Stimulated activated CD4-positive, alpha-beta T cell treated with anti-CD3 and anti-CD28 coated beads, Interleukin-12 subunit alpha, Interleukin-12 subunit beta, amount 100 ng/mL, for 48 hours (primary cell): ENCODE data around the gene EGFLAM.

Experiments used
- DNase-seq, 3 donors: peaks; one replicate each; pipeline ENCODE4 v3.0.0-alpha.2; 2020; ENCODE audit warnings: low read depth in 2 of 3, low spot score in 1 of 3

The EGFLAM gene

GRCh38 chr5:38467353-38468040, 209.1 kb downstream of the EGFLAM start:
- DNase-seq = no peak

GRCh38 chr5:38468202-38468673, 209.9 kb downstream of the EGFLAM start:
- no peak for DNase-seq

GRCh38 chr5:38468978-38469706, 210.8 kb downstream of the EGFLAM start:
- no peak for DNase-seq

GRCh38 chr5:38469707-38470267, 211.4 kb downstream of the EGFLAM start:
- DNase-seq = no peak

- DNase-seq = no peak
These were observed 213.3 kb downstream of the EGFLAM start for GRCh38 chr5:38471709-38472108.

- no peak for DNase-seq
These were observed 214.2 kb downstream of the EGFLAM start for GRCh38 chr5:38472541-38472940.

- no peak for DNase-seq
These were observed 214.6 kb downstream of the EGFLAM start for GRCh38 chr5:38473008-38473407.

- DNase-seq = no peak
These were observed 219.8 kb downstream of the EGFLAM start for GRCh38 chr5:38478166-38478565.

- no peak for DNase-seq
These were observed 220.5 kb downstream of the EGFLAM start for GRCh38 chr5:38478878-38479277.

GRCh38 chr5:38479315-38479904, 221.1 kb downstream of the EGFLAM start:
- DNase-seq = no peak

GRCh38 chr5:38483805-38484398, 225.5 kb downstream of the EGFLAM start:
- no peak for DNase-seq

GRCh38 chr5:38494175-38494574, 235.8 kb downstream of the EGFLAM start:
- DNase-seq = no peak

GRCh38 chr5:38494763-38495162, 236.4 kb downstream of the EGFLAM start:
- no peak for DNase-seq

- no peak for DNase-seq
These were observed 239.6 kb downstream of the EGFLAM start for GRCh38 chr5:38497946-38498345.

- no peak for DNase-seq
These were observed 242.4 kb downstream of the EGFLAM start for GRCh38 chr5:38500573-38501260.

GRCh38 chr5:38506302-38506701, 247.9 kb downstream of the EGFLAM start:
- no peak for DNase-seq

- DNase-seq = no peak
These were observed 250.8 kb downstream of the EGFLAM start for GRCh38 chr5:38509185-38509584.
